SIG-M5 treated with dmso at 0.1 percent for 504 hours (cell line): ENCODE data around the gene FAH.
"Not testable (repeated sequence)": the region's sequence is repeated elsewhere in the genome, so short reads cannot be mapped to it uniquely, and the experiment has no call there.

Experiments used
- DNase-seq: peaks from one replicate; lab custom pipeline; 2025; ENCODE audit not compliant: unreplicated experiment; lab: John Stamatoyannopoulos, UW

Gene FAH

GRCh38 chr15:80151148-80151547 is 1.7 kb upstream of the FAH start:
- DNase-seq: no peak

DNA sequence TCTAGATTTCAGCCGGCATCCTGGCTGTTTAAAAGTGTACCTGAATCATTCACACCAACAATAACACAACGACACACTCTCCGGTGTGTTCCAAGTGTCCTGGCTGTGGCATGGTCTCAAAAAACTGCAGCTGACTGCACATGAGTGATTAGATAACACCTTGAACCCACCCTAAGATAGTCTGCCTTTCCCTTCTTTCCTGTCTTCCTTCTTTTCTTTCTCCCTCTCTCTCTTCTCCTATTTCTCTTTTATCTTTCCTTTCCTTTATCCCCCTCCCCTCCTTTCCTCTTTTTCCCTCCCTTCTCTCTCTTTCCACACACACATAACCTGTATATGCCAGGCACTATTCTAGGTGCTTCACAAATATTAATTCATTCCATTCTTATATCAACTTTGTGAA is 1.2 kb upstream of the FAH start:
- no peak for DNase-seq

DNA sequence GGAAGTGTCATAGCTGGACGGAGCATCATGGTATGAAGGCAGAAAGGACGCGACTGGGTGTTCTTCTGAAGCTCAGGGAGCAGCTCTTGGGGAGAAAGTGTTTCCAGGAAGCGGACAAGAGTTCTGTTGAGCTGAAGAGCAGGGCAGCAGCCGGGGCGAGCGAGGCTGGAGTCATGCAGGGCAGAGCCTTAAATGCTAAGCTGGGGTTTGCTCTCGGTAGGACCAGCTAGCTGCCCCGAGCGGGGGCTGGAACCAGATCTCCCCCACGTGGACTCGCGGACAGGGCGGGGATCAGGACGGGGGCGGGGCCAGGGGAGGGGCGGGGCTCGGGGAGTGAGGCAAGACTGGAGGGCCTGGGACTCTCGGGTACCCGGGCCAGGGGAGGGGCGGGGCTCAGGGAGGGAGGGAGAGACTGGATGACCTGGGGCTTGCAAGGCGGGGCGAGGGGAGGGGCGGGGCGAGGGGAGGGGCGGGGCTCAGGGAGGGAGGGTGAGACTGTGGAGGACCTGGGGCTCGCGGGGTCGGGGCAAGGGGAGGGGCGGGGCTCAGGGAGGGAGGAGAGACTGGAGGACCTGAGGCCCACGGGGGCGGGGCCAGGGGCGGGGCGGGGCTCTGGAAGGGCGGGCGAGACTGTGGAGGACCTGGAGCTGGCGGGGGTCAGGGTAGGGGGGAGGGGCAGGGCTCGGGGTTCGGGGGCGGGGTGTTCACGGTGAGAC is 461 bp upstream of the FAH start:
- DNase-seq: peak; percentile 87

DNA sequence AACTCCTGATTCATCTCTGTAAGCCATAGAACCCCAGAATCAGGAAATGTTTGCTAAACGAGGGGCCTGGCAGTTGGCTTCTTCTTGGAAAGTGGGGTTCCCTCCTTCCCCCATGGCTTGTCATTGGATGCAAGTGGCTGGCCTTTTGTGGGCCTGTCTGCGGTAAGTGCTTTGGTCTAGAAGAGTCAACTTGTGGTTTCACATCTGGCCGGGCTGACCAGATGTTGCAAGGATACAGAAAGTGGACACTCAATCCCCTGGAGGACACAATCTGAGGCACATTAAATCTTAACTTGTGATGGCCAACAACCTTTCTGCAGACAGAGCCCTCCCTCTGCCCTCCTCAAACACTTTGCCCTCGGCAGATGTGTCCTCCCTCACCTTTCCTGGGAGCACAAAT is 1.1 kb downstream of the FAH start:
- no peak for DNase-seq

- no peak for DNase-seq
These were observed 1.5 kb downstream of the FAH start for GRCh38 chr15:80154336-80154735.

DNA sequence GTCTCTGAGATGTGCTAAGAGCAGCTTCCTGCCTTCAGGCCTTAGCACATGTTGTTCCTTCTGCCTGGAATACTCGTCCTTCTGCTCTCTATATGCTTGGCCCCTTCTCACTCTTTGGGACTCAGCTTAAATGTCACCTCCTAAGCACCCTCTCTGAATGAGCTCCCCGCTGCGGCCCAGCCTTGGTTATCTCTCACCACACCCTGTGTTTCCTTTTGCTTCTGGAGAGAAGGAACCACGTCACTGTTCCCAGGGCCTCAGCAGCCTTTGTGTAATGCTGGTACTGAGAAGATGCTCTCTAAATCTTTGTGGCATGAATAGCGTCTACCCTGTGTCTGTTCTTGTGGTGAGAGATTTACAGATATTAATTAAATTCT is 2.2 kb downstream of the FAH start:
- no peak for DNase-seq

DNA sequence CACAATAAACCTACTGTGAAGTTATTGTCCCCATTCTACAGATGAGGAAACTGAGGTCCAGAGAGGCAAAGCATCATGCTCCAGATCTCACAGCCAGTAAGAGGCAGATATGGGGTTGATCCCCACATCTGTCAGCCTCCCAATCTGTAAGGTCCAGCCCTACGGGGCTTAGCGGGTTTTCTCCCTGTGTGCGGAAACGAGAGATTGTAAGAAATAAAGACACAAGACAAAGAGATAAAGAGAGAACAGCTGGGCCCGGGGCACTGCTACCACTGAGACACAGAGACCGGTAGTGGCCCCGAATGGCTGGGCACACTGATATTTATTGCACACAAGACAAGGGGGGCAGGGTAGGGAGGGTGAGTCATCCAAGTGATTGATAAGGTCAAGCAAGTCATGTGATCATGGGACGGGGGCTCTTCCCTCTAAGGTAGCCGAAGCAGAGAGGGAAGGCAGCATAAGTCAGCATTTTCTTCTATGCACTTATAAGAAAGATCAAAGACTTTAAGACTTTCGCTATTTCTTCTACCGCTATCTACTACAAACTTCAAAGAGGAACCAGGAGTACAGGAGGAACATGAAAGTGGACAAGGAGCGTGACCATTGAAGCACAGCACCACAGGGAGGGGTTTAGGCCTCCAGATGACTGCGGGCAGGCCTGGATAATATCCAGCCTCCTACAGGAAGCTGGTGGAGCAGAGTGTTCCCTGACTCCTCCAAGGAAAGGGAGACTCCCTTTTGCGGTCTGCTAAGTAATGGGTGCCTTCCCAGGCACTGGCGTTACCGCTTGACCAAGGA is 2.8 kb downstream of the FAH start:
- DNase-seq: not testable (repeated sequence)

- no peak for DNase-seq
These were observed 3.4 kb downstream of the FAH start for GRCh38 chr15:80156176-80156720.

GRCh38 chr15:80157215-80157614 is 4.4 kb downstream of the FAH start:
- DNase-seq: no peak

GRCh38 chr15:80159301-80159700 is 6.5 kb downstream of the FAH start:
- DNase-seq: no peak

DNA sequence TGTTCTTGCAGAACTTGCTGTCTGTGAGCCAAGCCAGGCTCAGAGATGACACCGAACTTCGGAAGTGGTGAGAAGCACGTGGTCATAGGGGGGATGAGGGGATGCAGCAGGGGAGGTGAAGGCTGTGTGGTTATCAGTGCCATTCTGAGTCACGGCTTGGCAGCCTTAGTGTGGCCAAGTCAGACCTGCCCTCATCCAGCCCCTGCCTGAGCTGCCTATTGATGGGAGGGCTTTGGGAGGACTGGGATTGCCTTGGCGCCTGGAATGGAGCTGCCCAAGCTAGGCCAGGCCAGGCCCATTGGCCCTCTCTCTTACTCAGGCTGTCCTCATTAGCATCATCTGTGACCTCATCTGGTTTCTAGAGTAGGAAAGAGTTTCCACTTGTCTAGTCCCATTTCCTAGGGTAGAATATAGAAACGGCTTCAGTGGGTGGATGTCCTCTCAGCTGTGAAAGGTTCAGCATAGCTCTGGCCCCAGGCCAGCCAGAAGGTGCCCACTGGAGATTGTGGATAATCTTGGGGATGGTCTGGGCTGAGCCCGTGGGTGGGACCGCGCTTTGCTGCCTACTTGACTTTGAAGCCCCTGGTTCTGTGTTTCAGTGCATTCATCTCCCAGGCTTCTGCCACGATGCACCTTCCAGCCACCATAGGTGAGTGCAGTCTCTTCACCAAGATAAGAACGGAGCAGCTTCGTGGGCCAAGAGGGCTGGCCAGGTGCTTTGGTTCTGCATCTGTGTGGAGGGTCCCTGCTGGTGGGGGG is 7.2 kb downstream of the FAH start:
- DNase-seq: no peak

DNA sequence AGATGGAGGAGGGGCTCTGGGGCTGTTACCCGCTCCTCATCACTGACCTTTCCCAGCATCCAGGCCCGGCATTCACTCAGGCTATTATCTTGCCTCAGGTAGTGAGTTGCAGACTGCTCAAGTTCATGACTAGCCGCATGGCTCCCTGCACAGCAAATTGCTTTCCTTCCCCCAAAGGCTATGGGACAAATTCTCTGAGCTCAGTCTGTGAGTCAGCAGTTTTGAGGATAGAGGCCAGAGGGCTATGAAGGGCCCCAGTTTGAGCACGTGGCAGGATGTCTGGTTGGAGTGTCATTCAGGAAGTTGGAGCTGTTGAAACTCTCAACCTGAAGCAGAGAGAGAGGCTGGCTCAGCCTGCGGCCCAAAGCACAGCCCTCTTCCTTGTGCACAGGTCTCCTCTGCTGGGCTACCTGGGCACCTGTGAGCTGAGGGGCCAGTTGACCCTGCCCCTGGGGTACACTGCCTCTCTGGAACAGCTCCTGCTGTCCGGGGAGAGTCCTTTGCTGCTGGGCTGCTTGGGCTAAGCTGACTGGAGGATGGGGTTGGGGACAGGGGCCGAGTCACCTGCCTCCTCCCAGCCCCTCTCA is 7.9 kb downstream of the FAH start:
- peak; percentile 95 for DNase-seq

DNA sequence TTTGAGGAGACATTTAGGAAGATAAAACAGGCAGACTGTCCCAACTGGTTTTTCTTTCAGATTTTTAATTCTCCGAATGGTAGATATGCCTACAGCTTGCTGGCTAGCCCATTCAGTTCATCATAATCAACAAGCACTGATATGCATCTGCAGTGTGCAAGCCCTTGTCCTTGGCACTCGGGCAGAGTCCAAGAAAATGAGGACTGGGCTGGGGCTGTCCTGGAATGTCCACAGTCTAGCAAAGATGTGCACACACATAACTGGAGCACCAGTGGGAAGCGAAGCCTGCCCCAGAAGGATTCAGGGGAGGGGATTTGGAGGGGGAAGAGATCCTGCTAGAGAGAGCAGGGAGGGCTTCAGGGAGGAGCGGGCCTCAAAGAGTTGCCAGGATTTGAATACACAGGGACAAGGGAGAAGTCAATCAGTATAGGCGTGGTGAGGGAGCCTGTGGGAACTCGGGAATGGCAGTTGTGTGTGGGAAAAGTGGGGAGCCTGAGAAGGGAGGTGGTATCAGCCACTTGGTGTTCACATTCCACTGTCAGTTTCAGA is 8.7 kb downstream of the FAH start:
- no peak for DNase-seq

DNA sequence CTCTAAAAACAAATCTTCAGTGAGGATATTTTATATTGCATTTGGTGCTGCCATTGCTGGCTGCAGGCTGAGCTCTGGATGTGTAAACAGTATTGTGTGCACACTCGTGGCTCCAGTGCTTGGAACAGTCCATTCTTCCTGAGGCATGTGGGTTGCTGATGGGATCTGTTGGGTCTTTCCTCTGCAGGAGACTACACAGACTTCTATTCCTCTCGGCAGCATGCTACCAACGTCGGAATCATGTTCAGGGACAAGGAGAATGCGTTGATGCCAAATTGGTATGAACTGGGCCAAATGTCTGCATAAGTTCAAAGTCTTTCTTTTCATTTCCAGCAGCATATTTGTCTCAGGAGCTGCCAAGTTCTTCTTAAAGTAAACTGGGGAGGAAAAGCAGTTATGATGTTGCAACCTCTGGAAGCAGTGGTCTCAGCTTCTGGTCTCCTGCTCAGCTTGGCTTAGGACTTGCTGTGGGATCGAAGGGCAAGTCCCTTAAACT is 9.3 kb downstream of the FAH start:
- no peak for DNase-seq

GRCh38 chr15:80163217-80163616 is 10.4 kb downstream of the FAH start:
- no peak for DNase-seq

GRCh38 chr15:80163897-80164296 is 11.1 kb downstream of the FAH start:
- DNase-seq: no peak

- no peak for DNase-seq
These were observed 15.1 kb downstream of the FAH start for GRCh38 chr15:80167936-80168335.

GRCh38 chr15:80168421-80168820 is 15.6 kb downstream of the FAH start:
- DNase-seq: no peak

DNA sequence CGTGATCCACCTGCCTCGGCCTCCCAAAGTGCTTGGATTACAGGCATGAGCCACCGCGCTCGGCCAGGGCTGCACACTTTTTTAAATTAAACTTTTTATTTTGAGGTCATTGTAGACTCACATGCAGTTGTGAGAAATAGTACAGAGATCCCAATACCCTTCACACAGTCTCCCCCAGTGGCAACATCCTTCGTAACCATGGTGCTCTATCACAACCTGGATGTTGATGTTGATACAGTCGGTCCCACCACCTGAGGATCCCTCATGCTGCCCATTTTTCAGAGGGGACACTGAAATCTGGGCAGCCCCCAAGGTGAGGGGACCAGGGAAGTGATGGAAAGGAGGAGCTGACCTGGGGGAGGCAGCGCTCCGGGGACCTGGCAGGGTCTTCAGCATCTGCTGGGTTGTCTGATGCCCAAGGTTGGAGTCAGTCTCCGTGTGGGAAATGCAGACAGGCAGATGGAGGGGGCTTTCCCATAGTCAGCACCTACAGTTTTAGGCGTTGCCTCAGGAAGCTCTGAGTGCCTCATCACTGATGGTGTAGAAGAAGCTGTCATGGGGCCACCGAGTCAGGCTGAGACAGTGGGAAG is 17.1 kb downstream of the FAH start:
- no peak for DNase-seq

DNA sequence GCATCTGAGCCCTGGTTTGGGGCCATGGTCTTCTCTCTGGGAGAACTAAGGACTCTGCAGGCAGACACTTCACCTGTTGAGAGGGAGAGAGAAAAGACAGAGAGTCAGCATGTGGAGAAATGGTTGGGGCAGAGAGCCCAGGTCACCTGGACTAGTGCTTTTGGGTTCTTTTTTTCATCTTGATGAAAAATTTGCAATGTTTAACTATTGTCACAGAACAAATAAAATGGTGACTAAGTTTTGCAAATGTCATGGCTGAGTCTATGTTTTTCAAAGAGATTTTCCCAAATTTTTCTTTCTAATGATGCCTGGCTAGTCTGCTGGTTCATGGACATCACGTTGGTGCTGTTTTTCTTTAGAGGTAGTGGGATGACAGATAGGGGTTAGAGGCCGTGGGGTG is 17.8 kb downstream of the FAH start:
- DNase-seq: no peak
